Esophagus squamous epithelium (tissue), 5 donors: ENCODE results near the gene CCDC68. TPM values are rescaled to one million over a fixed set of nuclear protein-coding genes. Genes with fewer than 3 reads are reported as not detected.

Experiments
- DNase-seq: peaks from one replicate; lab custom pipeline; 2025; lab: John Stamatoyannopoulos, UW
- H3K27ac ChIP-seq, 4 donors: fragments of 200-600 bp; sonication (generic); one replicate each; pipeline ENCODE4 v1.5.1; 2016 to 2019; ENCODE audit warnings: mild to moderate bottlenecking in 1 of 4
- H3K27me3 ChIP-seq, 4 donors: fragments of 200-600 bp; sonication (generic); 1 replicate in 3 of 4; 2 replicates in 1 of 4; pipeline versions ENCODE4 v1.5.1 to v1.6.0; 2017 to 2021; ENCODE audit warnings: antibody characterized with exemption in 1 of 4
- H3K36me3 ChIP-seq, 3 donors: fragments of 200-600 bp; sonication (generic); one replicate each; pipeline ENCODE4 v1.5.1; 2016 to 2019
- H3K4me1 ChIP-seq, 3 donors: fragments of 200-600 bp; sonication (generic); one replicate each; pipeline ENCODE4 v1.5.1; 2017 to 2019
- H3K4me3 ChIP-seq, 4 donors: fragments of 200-600 bp; sonication (generic); 1 replicate in 3 of 4; 2 replicates in 1 of 4; pipeline ENCODE4 v1.5.1; 2016 to 2019; ENCODE audit warnings: mild to moderate bottlenecking in 2 of 4, moderate library complexity in 1 of 4
- H3K9me3 ChIP-seq, 3 donors: fragments of 200-600 bp; sonication (generic); one replicate each; pipeline ENCODE4 v1.5.1; 2016 to 2019
- CTCF ChIP-seq, 6 experiments: fragments of 450-650 bp in 4 of 6; fragments of 200-600 bp in 2 of 6; sonication (generic) in 2 of 6; IDR thresholded peaks; one replicate each; pipeline ENCODE4 v1.5.1; 2016 to 2019; ENCODE audit warnings: antibody characterized with exemption in 6 of 6, mild to moderate bottlenecking in 4 of 6, moderate library complexity in 4 of 6
- POLR2A ChIP-seq, 4 donors: fragments of 450-650 bp; IDR thresholded peaks; one replicate each; pipeline ENCODE4 v1.6.1; 2017; ENCODE audit warnings: antibody characterized with exemption in 4 of 4, mild to moderate bottlenecking in 4 of 4, moderate library complexity in 3 of 4
- WGBS, 2 donors: methylation state at CpG; one replicate each; pipeline ENCODE4 v1.1.5; 2018; 5-methylcytosine and 5-hydroxymethylcytosine counted together
- intact Hi-C: fragments of 100-400 bp; cut with DNase I; formaldehyde crosslinking; loops from one replicate; pipeline ENCODE4 v1.15.0; 2022
- total RNA-seq, 4 donors: library from RNA; depleted of rRNA; stranded (reverse); fragments of >200 nt; gene quantifications; one replicate each; pipeline ENCODE4 v1.1.0, GENCODE V29; 2016
- donor health status: DM: yes; HTN: yes; CAD: no.

Gene CCDC68
- total RNA-seq, 4 donors from 2014 or later: 0.11 to 5.1 (median 2.7) TPM

DNA sequence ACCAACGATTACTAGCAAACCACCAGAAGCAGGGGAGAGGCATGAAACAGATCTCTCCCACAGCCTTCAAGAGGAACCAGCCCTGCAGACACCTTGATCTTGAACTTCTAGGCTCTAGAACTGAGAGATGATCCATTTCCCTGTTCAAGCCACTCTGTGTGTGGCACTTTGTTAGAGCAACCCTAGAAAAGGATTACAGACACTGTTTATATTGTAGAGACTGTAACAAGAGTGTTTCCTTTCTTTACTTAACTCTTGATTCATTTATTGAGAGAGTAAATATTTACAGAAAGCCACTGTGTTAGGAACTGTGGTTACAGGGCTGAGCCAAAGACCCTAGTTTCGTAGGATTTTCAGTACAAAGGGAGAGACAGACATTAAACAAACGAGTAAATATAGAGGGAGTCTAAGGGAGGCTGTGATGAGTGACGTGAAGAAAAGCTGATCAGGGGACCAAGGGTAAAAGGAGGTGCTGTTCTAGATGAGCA is 10.9 kb downstream of the CCDC68 start:
- no peaks in the 10 kb centered on the region for H3K36me3 ChIP-seq
- DNase-seq: no peak
- no peak overlapping the region for H3K4me3 ChIP-seq
- TF ChIP-seq CTCF (IDR thresholded peaks at IDR 0.05): no peak
- TF ChIP-seq POLR2A (IDR thresholded peaks at IDR 0.05): no peak
- WGBS, 2 donors: 63 to 68% methylated on average over 4 of the region's 4 CpGs
- no peak overlapping the region for H3K27ac ChIP-seq
- intact Hi-C loops: no loop called here
- no peaks in the 10 kb centered on the region for H3K9me3 ChIP-seq
- peaks cover 0 to 23% (median 4%) of the 10 kb centered on the region in 3 donors for H3K4me1 ChIP-seq
- H3K27me3 ChIP-seq: no peaks in the 10 kb centered on the region

GRCh38 chr18:54947091-54947490 is 12.2 kb downstream of the CCDC68 start:
- Histone ChIP-seq H3K4me1 (peaks cover 0 to 23% (median 4%) of the 10 kb centered on the region in 3 donors), H3K27ac (peak overlapping the region in 2 of 4 donors; percentile 70 to 73), H3K9me3 (no peaks in the 10 kb centered on the region), H3K36me3 (no peaks in the 10 kb centered on the region), H3K4me3 (no peak overlapping the region), H3K27me3 (no peaks in the 10 kb centered on the region)
- intact Hi-C loops: no loop called here
- WGBS, 2 donors: 41 to 44% methylated on average over 1 of the region's 1 CpG
- TF ChIP-seq CTCF (IDR thresholded peaks at IDR 0.05): no peak
- no peak for TF ChIP-seq POLR2A (IDR thresholded peaks at IDR 0.05)
- no peak for DNase-seq

DNA sequence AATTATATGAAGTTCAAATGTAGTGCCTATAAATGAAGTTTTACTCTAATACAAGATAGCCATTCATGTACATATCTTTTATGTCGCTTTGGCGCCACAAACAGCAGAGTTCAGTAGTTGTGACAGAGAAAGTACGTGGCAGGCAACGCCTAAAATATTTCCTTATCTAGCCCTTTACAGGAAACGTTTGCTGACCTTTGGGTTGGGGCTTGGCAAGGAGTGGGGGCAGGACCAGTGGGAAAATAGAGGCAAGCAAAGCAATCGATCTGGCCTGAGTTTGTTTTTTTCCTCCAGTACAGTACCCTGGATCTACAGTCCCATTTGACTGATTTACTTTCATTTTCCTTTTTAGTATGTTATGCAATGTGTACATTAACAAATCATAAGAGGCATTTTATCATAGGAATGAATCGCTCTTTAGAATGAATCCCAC is 13.1 kb downstream of the CCDC68 start:
- H3K9me3 ChIP-seq: no peaks in the 10 kb centered on the region
- H3K27ac ChIP-seq: peak overlapping the region; percentile 59 to 73 (median 70)
- H3K4me3 ChIP-seq: peak overlapping the region; percentile 30 to 62 (median 46)
- WGBS, 2 donors: 6 to 16% methylated on average over 7 of the region's 7 CpGs
- no peak for DNase-seq
- peaks cover 0 to 23% (median 4%) of the 10 kb centered on the region in 3 donors for H3K4me1 ChIP-seq
- TF ChIP-seq POLR2A (IDR thresholded peaks at IDR 0.05) (no peak), CTCF (IDR thresholded peaks at IDR 0.05) (no peak)
- no peaks in the 10 kb centered on the region for H3K36me3 ChIP-seq
- H3K27me3 ChIP-seq: no peaks in the 10 kb centered on the region
- intact Hi-C loops: no loop called here

DNA sequence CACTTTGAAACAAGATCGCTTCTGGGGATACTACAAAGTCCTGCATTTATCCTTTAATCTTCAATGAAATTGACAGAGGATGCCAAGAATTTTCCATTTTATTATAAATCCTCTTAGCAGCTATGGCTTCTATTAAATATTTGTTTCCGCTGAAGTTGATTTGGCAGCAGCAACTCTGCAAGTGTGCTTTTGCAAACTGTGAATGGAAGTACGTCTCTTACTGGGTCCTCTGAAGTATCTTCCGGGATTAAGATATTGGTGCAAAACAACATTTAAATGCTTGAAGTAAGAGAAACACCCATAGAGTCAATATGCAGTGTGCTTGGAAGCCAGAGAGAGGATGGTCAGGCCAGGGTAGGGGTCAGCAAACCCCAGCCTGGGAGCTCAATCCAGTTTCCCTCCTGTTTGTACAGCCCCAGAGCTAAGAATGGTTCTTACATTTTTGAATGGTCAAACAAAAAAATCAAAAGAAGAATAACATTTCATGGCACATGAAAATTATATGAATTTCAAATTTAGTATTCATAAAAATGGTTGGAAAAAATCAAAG is 13.6 kb downstream of the CCDC68 start:
- H3K27ac ChIP-seq: peak overlapping the region; percentile 18 to 73 (median 70)
- no peaks in the 10 kb centered on the region for H3K9me3 ChIP-seq
- no peak for DNase-seq
- no peaks in the 10 kb centered on the region for H3K36me3 ChIP-seq
- peak overlapping the region; percentile 30 to 62 (median 46) for H3K4me3 ChIP-seq
- intact Hi-C loops: no loop called here
- peaks cover 0 to 23% (median 4%) of the 10 kb centered on the region in 3 donors for H3K4me1 ChIP-seq
- WGBS, 2 donors: 47 to 50% methylated on average over 4 of the region's 4 CpGs
- H3K27me3 ChIP-seq: no peaks in the 10 kb centered on the region
- TF ChIP-seq POLR2A (IDR thresholded peaks at IDR 0.05): no peak
- TF ChIP-seq CTCF (IDR thresholded peaks at IDR 0.05): no peak

GRCh38 chr18:54942569-54942968 is 16.7 kb downstream of the CCDC68 start:
- H3K27ac ChIP-seq: no peak overlapping the region
- H3K9me3 ChIP-seq: no peaks in the 10 kb centered on the region
- no peak for DNase-seq
- H3K36me3 ChIP-seq: no peaks in the 10 kb centered on the region
- 92 to 96% methylated on average over 3 of the region's 3 CpGs for WGBS, 2 donors
- H3K27me3 ChIP-seq: no peaks in the 10 kb centered on the region
- intact Hi-C loops: no loop called here
- no peak overlapping the region for H3K4me3 ChIP-seq
- TF ChIP-seq CTCF (IDR thresholded peaks at IDR 0.05): no peak
- H3K4me1 ChIP-seq: peaks cover 0 to 23% (median 4%) of the 10 kb centered on the region in 3 donors
